HL-60 (cell line): ENCODE data around the gene PARD3.

Source experiments
- GABPA ChIP-seq: IDR thresholded peaks from 2 replicates; pipeline ENCODE4 v1.6.1; 2012; ENCODE audit warnings: low read depth
- POLR2AphosphoS5 ChIP-seq: IDR thresholded peaks from 2 replicates; pipeline ENCODE4 v1.6.1; 2012; ENCODE audit warnings: low read depth
- SPI1 ChIP-seq: IDR thresholded peaks from 2 replicates; pipeline ENCODE4 v1.6.1; 2012; ENCODE audit warnings: low read depth, mild to moderate bottlenecking, borderline replicate concordance
- TF ChIP-seq, protein P1 (sequence below): IDR thresholded peaks from one replicate; pipeline ENCODE4 v1.5.1; 2011; ENCODE audit warnings: low read length, control low read depth, inconsistent platforms; ENCODE audit not compliant: insufficient read depth
- TF ChIP-seq, protein P2 (sequence below): IDR thresholded peaks from 2 replicates; pipeline ENCODE4 v1.6.1; 2012; ENCODE audit warnings: low read depth; ENCODE audit not compliant: insufficient replicate concordance

DNA sequence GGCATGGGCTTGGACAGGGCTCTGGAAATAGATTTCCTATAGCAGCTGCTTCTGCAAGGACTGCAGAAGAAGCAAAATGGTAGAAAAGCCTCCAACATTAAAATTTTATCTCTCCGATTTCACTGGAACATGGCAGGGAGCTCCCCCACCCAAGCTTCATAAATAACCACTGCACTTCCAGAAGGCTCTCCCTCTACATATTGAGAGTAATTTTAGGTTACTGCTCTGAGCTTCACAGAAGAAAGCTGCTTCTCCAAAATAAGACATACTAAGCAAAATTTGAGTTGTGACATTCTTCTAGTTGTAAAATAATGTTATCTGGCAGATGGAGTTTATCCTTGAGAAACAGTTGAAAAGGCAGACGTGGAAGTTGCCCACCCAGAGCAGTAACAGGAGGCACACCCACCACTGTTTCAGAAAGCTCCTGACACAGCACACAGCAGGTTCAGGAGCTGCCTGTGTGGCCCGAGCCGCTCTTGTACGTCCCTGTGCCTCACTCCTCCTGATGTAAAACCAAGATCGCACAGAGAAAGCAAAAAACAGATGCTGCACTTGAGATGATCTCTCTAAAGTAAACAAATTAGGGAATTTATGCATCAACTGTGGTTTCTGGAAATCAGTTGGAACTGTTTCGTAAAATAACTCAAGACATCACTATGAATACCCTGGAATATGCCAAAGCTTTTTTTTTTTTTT, 621.0 kb downstream of the PARD3 start:
- TF ChIP-seq POLR2AphosphoS5 (no peak), GABPA (no peak), SPI1 (no peak)
- TF ChIP-seq, protein P1, sequence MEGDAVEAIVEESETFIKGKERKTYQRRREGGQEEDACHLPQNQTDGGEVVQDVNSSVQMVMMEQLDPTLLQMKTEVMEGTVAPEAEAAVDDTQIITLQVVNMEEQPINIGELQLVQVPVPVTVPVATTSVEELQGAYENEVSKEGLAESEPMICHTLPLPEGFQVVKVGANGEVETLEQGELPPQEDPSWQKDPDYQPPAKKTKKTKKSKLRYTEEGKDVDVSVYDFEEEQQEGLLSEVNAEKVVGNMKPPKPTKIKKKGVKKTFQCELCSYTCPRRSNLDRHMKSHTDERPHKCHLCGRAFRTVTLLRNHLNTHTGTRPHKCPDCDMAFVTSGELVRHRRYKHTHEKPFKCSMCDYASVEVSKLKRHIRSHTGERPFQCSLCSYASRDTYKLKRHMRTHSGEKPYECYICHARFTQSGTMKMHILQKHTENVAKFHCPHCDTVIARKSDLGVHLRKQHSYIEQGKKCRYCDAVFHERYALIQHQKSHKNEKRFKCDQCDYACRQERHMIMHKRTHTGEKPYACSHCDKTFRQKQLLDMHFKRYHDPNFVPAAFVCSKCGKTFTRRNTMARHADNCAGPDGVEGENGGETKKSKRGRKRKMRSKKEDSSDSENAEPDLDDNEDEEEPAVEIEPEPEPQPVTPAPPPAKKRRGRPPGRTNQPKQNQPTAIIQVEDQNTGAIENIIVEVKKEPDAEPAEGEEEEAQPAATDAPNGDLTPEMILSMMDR, result no peak
- TF ChIP-seq, protein P2, sequence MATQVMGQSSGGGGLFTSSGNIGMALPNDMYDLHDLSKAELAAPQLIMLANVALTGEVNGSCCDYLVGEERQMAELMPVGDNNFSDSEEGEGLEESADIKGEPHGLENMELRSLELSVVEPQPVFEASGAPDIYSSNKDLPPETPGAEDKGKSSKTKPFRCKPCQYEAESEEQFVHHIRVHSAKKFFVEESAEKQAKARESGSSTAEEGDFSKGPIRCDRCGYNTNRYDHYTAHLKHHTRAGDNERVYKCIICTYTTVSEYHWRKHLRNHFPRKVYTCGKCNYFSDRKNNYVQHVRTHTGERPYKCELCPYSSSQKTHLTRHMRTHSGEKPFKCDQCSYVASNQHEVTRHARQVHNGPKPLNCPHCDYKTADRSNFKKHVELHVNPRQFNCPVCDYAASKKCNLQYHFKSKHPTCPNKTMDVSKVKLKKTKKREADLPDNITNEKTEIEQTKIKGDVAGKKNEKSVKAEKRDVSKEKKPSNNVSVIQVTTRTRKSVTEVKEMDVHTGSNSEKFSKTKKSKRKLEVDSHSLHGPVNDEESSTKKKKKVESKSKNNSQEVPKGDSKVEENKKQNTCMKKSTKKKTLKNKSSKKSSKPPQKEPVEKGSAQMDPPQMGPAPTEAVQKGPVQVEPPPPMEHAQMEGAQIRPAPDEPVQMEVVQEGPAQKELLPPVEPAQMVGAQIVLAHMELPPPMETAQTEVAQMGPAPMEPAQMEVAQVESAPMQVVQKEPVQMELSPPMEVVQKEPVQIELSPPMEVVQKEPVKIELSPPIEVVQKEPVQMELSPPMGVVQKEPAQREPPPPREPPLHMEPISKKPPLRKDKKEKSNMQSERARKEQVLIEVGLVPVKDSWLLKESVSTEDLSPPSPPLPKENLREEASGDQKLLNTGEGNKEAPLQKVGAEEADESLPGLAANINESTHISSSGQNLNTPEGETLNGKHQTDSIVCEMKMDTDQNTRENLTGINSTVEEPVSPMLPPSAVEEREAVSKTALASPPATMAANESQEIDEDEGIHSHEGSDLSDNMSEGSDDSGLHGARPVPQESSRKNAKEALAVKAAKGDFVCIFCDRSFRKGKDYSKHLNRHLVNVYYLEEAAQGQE, result no peak
